KMS-11 (cell line): ENCODE measurements around the gene BRF1.

Source experiments
- H2AFZ ChIP-seq: fragments of 200-600 bp; sonication (generic); 2 replicates; pipeline ENCODE4 v1.6.1; 2016; ENCODE audit warnings: antibody characterized with exemption, mixed run types, low read depth
- H3K27ac ChIP-seq: fragments of 200-600 bp; sonication (generic); 2 replicates; pipeline ENCODE4 v1.6.1; 2016; ENCODE audit warnings: mild to moderate bottlenecking, mixed run types
- H3K27me3 ChIP-seq: fragments of 200-600 bp; sonication (generic); 2 replicates; pipeline ENCODE4 v1.6.1; 2017; ENCODE audit warnings: mild to moderate bottlenecking, low read depth, mixed run types, moderate library complexity; ENCODE audit not compliant: insufficient read depth
- H3K36me3 ChIP-seq: fragments of 200-600 bp; sonication (generic); 2 replicates; pipeline ENCODE4 v1.6.1; 2017; ENCODE audit warnings: mild to moderate bottlenecking, mixed run types; ENCODE audit not compliant: insufficient read depth
- H3K4me1 ChIP-seq: fragments of 200-600 bp; sonication (generic); 2 replicates; pipeline ENCODE4 v1.6.1; 2016; ENCODE audit warnings: mild to moderate bottlenecking, low read depth, mixed run types; ENCODE audit not compliant: poor library complexity, severe bottlenecking
- H3K4me2 ChIP-seq: fragments of 200-600 bp; sonication (generic); 2 replicates; pipeline ENCODE4 v1.7.0; 2016; ENCODE audit warnings: mild to moderate bottlenecking, mixed run types
- H3K4me3 ChIP-seq: fragments of 200-600 bp; sonication (generic); IDR thresholded peaks from 2 replicates; pipeline ENCODE4 v1.6.1; 2017; ENCODE audit warnings: low read depth, low read length, mixed read lengths; ENCODE audit not compliant: insufficient read depth
- H3K79me2 ChIP-seq: fragments of 200-600 bp; sonication (generic); 2 replicates; pipeline ENCODE4 v1.6.1; 2016; ENCODE audit warnings: low read depth, mixed run types; ENCODE audit not compliant: insufficient read depth
- H3K9ac ChIP-seq: fragments of 200-600 bp; sonication (generic); 2 replicates; pipeline ENCODE4 v1.6.1; 2016; ENCODE audit warnings: mild to moderate bottlenecking, mixed run types
- H4K20me1 ChIP-seq: fragments of 200-600 bp; sonication (generic); 2 replicates; pipeline ENCODE4 v1.6.1; 2016; ENCODE audit warnings: mild to moderate bottlenecking, mixed run types; ENCODE audit not compliant: insufficient read depth
- CTCF ChIP-seq: fragments of 200-600 bp; sonication (generic); conservative IDR thresholded peaks from 2 replicates; pipeline ENCODE4 v1.6.1; 2017; ENCODE audit warnings: low read depth, mild to moderate bottlenecking, antibody characterized with exemption, low read length, moderate library complexity, mixed read lengths

BRF1 gene

GRCh38 chr14:105166571-105167302 lies 134.1 kb downstream of the BRF1 start:
- Histone ChIP-seq H3K27me3 (no peaks in the 10 kb centered on the region; the same call in 1 of the 2 replicates), H3K36me3 (no peaks in the 10 kb centered on the region), H3K4me1 (peaks cover 11% of the 10 kb centered on the region), H3K79me2 (no peaks in the 10 kb centered on the region), H4K20me1 (no peaks in the 10 kb centered on the region), H2AFZ (no peak overlapping the region), H3K9ac (no peak overlapping the region), H3K4me2 (no peak overlapping the region), H3K4me3 (no peak overlapping the region), H3K27ac (no peak overlapping the region)
- no peak for TF ChIP-seq CTCF

GRCh38 chr14:105165761-105166485 lies 134.9 kb downstream of the BRF1 start:
- Histone ChIP-seq H3K79me2 (no peaks in the 10 kb centered on the region), H3K9ac (no peak overlapping the region), H3K4me2 (no peak overlapping the region), H2AFZ (no peak overlapping the region), H3K27me3 (no peaks in the 10 kb centered on the region; the same call in 1 of the 2 replicates), H3K4me3 (no peak overlapping the region), H3K27ac (no peak overlapping the region), H3K4me1 (peaks cover 11% of the 10 kb centered on the region), H3K36me3 (no peaks in the 10 kb centered on the region), H4K20me1 (no peaks in the 10 kb centered on the region)
- no peak for TF ChIP-seq CTCF

GRCh38 chr14:105165134-105165704 lies 135.6 kb downstream of the BRF1 start:
- no peak overlapping the region for H3K27ac ChIP-seq
- H3K4me3 ChIP-seq: no peak overlapping the region
- TF ChIP-seq CTCF: no peak
- peaks cover 11% of the 10 kb centered on the region for H3K4me1 ChIP-seq
- no peak overlapping the region for H3K4me2 ChIP-seq
- no peaks in the 10 kb centered on the region for H3K36me3 ChIP-seq
- no peaks in the 10 kb centered on the region for H4K20me1 ChIP-seq
- no peak overlapping the region for H3K9ac ChIP-seq
- H3K79me2 ChIP-seq: no peaks in the 10 kb centered on the region
- H3K27me3 ChIP-seq: no peaks in the 10 kb centered on the region; the same call in 1 of the 2 replicates
- H2AFZ ChIP-seq: no peak overlapping the region

GRCh38 chr14:105163040-105163742 lies 137.6 kb downstream of the BRF1 start:
- Histone ChIP-seq H3K79me2 (no peaks in the 10 kb centered on the region), H3K4me2 (no peak overlapping the region), H3K9ac (no peak overlapping the region), H3K4me1 (peaks cover 11% of the 10 kb centered on the region), H3K27me3 (no peaks in the 10 kb centered on the region), H3K27ac (no peak overlapping the region), H2AFZ (no peak overlapping the region), H3K4me3 (no peak overlapping the region), H3K36me3 (no peaks in the 10 kb centered on the region), H4K20me1 (no peaks in the 10 kb centered on the region)
- TF ChIP-seq CTCF: no peak
